Neural crest cell (in vitro differentiated cells): ENCODE measurements around the gene DOCK7. TPM values are rescaled to one million over a fixed set of nuclear protein-coding genes. Genes with fewer than 3 reads are reported as not detected.

Source experiments
- DNase-seq: peaks from one replicate; pipeline ENCODE4 v3.0.0; 2021; ENCODE audit warnings: low read depth, mixed read lengths, low spot score
- H3K27ac Mint-ChIP-seq: one replicate; pipeline ENCODE4 v1.8.0; 2021; ENCODE audit warnings: mild to moderate bottlenecking, mixed read lengths; ENCODE audit not compliant: unreplicated experiment
- H3K27me3 Mint-ChIP-seq: 2 replicates; pipeline ENCODE4 v1.8.0; 2021; ENCODE audit warnings: low read depth, mild to moderate bottlenecking, mixed read lengths
- H3K36me3 Mint-ChIP-seq: 2 replicates; pipeline ENCODE4 v1.8.0; 2021; ENCODE audit warnings: low read depth, mild to moderate bottlenecking, mixed read lengths
- H3K4me1 Mint-ChIP-seq: 2 replicates; pipeline ENCODE4 v1.8.0; 2021; ENCODE audit warnings: mixed read lengths
- H3K4me3 Mint-ChIP-seq: one replicate; pipeline ENCODE4 v1.8.0; 2021; ENCODE audit warnings: mild to moderate bottlenecking, mixed read lengths
- H3K9me3 Mint-ChIP-seq: 2 replicates; pipeline ENCODE4 v1.8.0; 2021; ENCODE audit warnings: mixed read lengths
- total RNA-seq: library from RNA; stranded (reverse); gene quantifications from 2 replicates; pipeline ENCODE4 v1.2.1, GENCODE V29; 2021
- TF ChIP-seq, protein P1 (sequence below): fragments of 200-600 bp; sonication (generic); conservative IDR thresholded peaks from 2 replicates; pipeline ENCODE4 v1.5.0; 2021; ENCODE audit warnings: antibody characterized with exemption, mild to moderate bottlenecking

Gene DOCK7
- total RNA-seq, 1 donor from 2014 or later: 79.8 TPM

DNA sequence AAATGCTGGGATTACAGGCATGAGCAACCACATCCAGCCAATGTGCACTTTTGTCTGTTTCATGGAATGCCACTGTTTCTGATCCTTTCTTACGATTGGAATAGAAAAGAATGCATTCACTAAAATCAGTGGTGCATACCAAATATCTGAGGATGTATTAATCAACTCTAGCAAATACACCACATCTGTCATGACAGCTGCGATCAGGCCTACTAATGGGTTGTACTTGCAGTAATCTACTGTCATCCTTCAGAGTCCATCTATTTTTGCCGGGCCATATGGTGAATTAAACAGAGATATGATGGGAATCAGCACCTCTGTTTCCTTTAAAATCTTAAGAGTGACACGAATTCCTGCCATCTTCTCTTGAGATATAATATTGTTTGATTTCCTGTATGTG lies 259.8 kb downstream of the DOCK7 start:
- Mint-ChIP-seq H3K9me3 (no peaks in the 10 kb centered on the region), H3K4me1 (peaks cover 16% of the 10 kb centered on the region), H3K27me3 (no peaks in the 10 kb centered on the region), H3K36me3 (no peaks in the 10 kb centered on the region), H3K4me3 (no peak overlapping the region), H3K27ac (no peak overlapping the region)
- DNase-seq: no peak
- TF ChIP-seq, protein P1, sequence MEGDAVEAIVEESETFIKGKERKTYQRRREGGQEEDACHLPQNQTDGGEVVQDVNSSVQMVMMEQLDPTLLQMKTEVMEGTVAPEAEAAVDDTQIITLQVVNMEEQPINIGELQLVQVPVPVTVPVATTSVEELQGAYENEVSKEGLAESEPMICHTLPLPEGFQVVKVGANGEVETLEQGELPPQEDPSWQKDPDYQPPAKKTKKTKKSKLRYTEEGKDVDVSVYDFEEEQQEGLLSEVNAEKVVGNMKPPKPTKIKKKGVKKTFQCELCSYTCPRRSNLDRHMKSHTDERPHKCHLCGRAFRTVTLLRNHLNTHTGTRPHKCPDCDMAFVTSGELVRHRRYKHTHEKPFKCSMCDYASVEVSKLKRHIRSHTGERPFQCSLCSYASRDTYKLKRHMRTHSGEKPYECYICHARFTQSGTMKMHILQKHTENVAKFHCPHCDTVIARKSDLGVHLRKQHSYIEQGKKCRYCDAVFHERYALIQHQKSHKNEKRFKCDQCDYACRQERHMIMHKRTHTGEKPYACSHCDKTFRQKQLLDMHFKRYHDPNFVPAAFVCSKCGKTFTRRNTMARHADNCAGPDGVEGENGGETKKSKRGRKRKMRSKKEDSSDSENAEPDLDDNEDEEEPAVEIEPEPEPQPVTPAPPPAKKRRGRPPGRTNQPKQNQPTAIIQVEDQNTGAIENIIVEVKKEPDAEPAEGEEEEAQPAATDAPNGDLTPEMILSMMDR: no peak

DNA sequence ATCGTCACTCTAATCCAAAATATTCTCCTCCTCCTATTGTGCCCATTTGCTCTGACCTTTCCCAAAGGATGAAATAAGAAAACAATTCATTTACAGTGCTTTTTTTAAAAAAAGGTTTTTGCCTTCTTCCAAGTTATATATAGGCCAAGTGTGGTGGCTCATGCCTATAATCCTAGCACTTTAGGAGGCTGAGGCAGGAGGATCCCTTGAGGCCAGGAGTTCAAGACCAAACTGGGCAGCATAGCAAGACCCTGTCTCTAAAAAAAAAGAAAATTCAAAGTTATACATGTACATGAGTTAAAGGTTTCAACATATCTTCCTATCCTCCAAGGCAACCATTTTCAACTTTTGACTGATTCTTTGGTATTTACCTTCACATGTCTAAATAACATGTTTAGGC lies 261.4 kb downstream of the DOCK7 start:
- Mint-ChIP-seq H3K36me3 (no peaks in the 10 kb centered on the region), H3K4me1 (peaks cover 16% of the 10 kb centered on the region), H3K27ac (no peak overlapping the region), H3K27me3 (no peaks in the 10 kb centered on the region), H3K9me3 (no peaks in the 10 kb centered on the region), H3K4me3 (no peak overlapping the region)
- TF ChIP-seq, protein P1: no peak
- DNase-seq: no peak

DNA sequence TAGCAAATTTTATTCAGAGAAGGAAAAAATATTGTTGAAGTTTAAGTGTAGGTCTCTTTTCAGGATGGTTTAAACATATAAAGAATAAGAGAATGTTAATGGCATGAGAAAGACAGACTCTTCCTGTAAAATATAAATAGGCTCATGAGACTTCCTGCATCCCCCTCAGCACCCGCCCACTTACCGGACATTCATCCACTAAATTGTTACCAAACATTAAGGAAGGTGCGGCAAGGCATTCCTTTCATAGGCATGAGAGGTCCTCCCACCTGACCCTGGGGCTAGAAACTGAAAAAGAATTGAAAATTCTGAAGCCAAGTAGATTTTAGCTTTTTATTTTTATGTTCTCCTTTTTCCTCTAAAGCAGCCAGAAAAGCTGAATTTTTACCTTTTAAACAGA lies 261.9 kb downstream of the DOCK7 start:
- no peak overlapping the region for H3K4me3 Mint-ChIP-seq
- H3K9me3 Mint-ChIP-seq: no peaks in the 10 kb centered on the region
- DNase-seq: no peak
- H3K4me1 Mint-ChIP-seq: peaks cover 16% of the 10 kb centered on the region
- H3K27me3 Mint-ChIP-seq: no peaks in the 10 kb centered on the region
- TF ChIP-seq, protein P1: no peak
- no peak overlapping the region for H3K27ac Mint-ChIP-seq
- no peaks in the 10 kb centered on the region for H3K36me3 Mint-ChIP-seq

DNA sequence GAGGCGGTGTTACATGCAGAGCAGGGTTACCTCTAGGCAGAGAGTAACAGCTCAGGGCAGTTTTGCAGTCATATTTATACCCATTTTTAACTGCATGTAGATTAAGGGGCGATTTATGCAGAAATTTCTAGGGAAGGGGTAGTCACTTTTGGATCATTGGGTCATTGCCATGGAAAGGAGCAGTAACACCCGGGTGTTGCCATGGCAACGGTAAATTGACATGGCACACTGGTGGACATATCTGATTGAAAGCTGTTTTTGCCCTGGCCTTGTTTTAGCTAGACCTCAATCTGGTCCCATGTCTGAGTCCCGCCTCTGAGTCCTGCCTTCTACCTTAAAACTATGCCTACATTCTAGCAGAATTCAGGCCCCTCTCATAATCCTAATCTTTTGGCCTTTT lies 263.1 kb downstream of the DOCK7 start:
- Mint-ChIP-seq H3K27me3 (no peaks in the 10 kb centered on the region), H3K9me3 (no peaks in the 10 kb centered on the region), H3K27ac (no peak overlapping the region), H3K4me3 (no peak overlapping the region), H3K36me3 (no peaks in the 10 kb centered on the region), H3K4me1 (peaks cover 16% of the 10 kb centered on the region)
- no peak for DNase-seq
- TF ChIP-seq, protein P1: no peak

DNA sequence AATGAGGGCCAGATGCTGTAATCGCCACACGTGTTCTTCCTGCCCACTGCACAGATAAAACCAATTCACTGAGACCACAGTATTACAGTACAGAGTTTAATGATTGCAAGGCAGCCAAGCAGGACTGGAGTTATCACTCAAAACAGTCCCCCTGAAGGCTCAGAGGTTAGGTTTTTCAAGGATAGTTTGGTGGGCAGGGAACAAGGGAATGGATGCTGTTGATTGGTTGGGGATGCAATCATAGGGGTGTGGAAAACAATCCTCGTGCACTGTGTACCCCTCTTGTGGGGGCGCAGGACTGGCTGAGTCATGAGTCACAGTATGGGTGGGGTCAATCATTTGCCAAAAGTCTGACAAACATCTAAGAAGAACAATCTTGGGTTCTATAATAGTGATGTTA lies 263.8 kb downstream of the DOCK7 start:
- H3K9me3 Mint-ChIP-seq: no peaks in the 10 kb centered on the region
- H3K27me3 Mint-ChIP-seq: no peaks in the 10 kb centered on the region
- TF ChIP-seq, protein P1: no peak
- no peak overlapping the region for H3K4me3 Mint-ChIP-seq
- DNase-seq: no peak
- peaks cover 16% of the 10 kb centered on the region for H3K4me1 Mint-ChIP-seq
- H3K36me3 Mint-ChIP-seq: no peaks in the 10 kb centered on the region
- H3K27ac Mint-ChIP-seq: no peak overlapping the region
